ENCODE results near the gene THBS2. TPM values are rescaled to one million over a fixed set of nuclear protein-coding genes. Genes with fewer than 3 reads are reported as not detected.

THBS2 gene
- total and polyA plus RNA-seq, 2 donors (not counting 3 experiments of a cell fraction or from before 2014, with no cell fraction given), result 0.08 TPM; not detected in 1

- FAIRE-seq, result no peak
- intact Hi-C loops (cut with micrococcal nuclease), result no loop called here
Measured at GRCh38 chr6:169200893-169201514, 52.6 kb downstream of the THBS2 start.

More at GRCh38 chr6:169200893-169201514, 52.6 kb downstream of the THBS2 start:
- Histone ChIP-seq H3K27ac (ENCODE audit: insufficient read depth, low read depth, low read length) (no peak overlapping the region), H3K4me3 (replicated peaks in 1 of 3; ENCODE audit: insufficient read depth in 1 of 3, low read depth in 1 of 3, low read length in 3 of 3) (no peak overlapping the region), H2AFZ (ENCODE audit: low read depth, low read length) (no peak overlapping the region), H3K79me2 (ENCODE audit: control insufficient read depth, insufficient read depth, low read length) (no peaks in the 10 kb centered on the region), H3K4me1 (ENCODE audit: control insufficient read depth, extremely low read depth, insufficient read depth, low read length) (no peaks in the 10 kb centered on the region), H3K9ac (replicated peaks; ENCODE audit: extremely low read depth, insufficient read depth, low read length) (no peak overlapping the region), H3K27me3 (ENCODE audit: control insufficient read depth in 2 of 2, insufficient read depth in 2 of 2, low read length in 2 of 2) (no peaks in the 10 kb centered on the region), H3K4me2 (ENCODE audit: insufficient read depth, low read length) (no peak overlapping the region), H3K9me3 (replicated peaks; ENCODE audit: control insufficient read depth, insufficient read depth, low read length) (no peaks in the 10 kb centered on the region), H3K9me1 (replicated peaks; ENCODE audit: control insufficient read depth, extremely low read depth, insufficient read depth, low read length) (no peaks in the 10 kb centered on the region), H4K20me1 (replicated peaks; ENCODE audit: control insufficient read depth, extremely low read depth, insufficient read depth, low read length) (no peaks in the 10 kb centered on the region), H3K36me3 (ENCODE audit: control insufficient read depth in 2 of 2, extremely low read depth in 1 of 2, insufficient read depth in 2 of 2, low read length in 2 of 2) (no peaks in the 10 kb centered on the region)
- TF ChIP-seq GATA2 (IDR thresholded peaks at IDR 0.05; ENCODE audit: insufficient read depth, insufficient read length, low read depth, low read length) (no peak), EZH2 (IDR thresholded peaks at IDR 0.05; ENCODE audit: borderline replicate concordance, low read depth, low read length, severe bottlenecking) (no peak), POLR2AphosphoS5 (IDR thresholded peaks at IDR 0.05; ENCODE audit: insufficient read depth, low read depth, low read length) (no peak), CTCF (IDR thresholded peaks at IDR 0.05; ENCODE audit: extremely low read depth in 1 of 2, insufficient read depth in 1 of 2, low read depth in 1 of 2, low read length in 2 of 2) (no peak), JUN (IDR thresholded peaks at IDR 0.05; ENCODE audit: borderline replicate concordance, insufficient read depth, insufficient read length, low read depth) (no peak), MAX (IDR thresholded peaks at IDR 0.05; ENCODE audit: insufficient read depth, insufficient read length) (no peak), MYC (IDR thresholded peaks at IDR 0.05; ENCODE audit: low read depth, low read length) (no peak), FOS (IDR thresholded peaks at IDR 0.05; ENCODE audit: borderline replicate concordance, insufficient read depth, low read length) (no peak), POLR2A (IDR thresholded peaks at IDR 0.05; ENCODE audit: low read depth, low read length) (no peak)
- ChIA-PET POLR2A (no interaction called here), CTCF (no interaction called here)
- BruUV-seq (replicated peaks), result no TSS peak
- DNase-seq (ENCODE audit: low read depth, low spot score), result no peak
- dilution Hi-C loops (cut with MboI; ENCODE audit: extremely low pct_ligation_motif_present, low sequenced_read_pairs), result no loop called here
